ENCODE data around the gene CXCR5.

The CXCR5 gene

DNA sequence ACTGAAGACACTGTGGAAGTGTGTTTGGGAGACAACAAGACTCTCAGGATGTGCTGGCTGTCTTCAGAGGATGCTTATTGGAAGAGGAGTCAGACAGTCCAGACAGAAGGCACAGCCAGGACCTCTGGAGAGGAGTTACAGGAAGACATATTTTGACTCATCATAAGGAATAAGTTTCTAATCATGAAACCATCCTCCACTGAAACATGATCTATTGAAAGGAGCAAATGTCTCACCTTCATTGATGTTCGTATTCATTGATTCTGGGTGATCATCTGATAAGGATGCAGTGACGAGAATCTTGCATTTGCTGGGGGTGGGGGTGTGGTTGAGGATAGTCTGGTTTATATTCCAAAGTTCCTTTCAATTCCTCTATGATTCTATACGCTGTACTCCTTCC is 2.5 kb upstream of the CXCR5 start:
- ChIA-PET CTCF (no interaction called here), POLR2A (no interaction called here)
- H3K4me3 ChIP-seq (ENCODE audit: low read depth, low read length), result no peak overlapping the region
- no peaks in the 10 kb centered on the region for H3K36me3 ChIP-seq (ENCODE audit: control insufficient read depth in 2 of 2, insufficient read depth in 1 of 2, low read length in 2 of 2)
- no peaks in the 10 kb centered on the region for H3K4me1 ChIP-seq (ENCODE audit: control insufficient read depth, insufficient read depth, low read length)
- no peaks in the 10 kb centered on the region for H3K9me3 ChIP-seq (ENCODE audit: control insufficient read depth, insufficient read depth, low read depth, low read length)
- no peak overlapping the region for H3K27ac ChIP-seq (ENCODE audit: extremely low read depth, low read depth, low read length)
- TF ChIP-seq, protein P1, sequence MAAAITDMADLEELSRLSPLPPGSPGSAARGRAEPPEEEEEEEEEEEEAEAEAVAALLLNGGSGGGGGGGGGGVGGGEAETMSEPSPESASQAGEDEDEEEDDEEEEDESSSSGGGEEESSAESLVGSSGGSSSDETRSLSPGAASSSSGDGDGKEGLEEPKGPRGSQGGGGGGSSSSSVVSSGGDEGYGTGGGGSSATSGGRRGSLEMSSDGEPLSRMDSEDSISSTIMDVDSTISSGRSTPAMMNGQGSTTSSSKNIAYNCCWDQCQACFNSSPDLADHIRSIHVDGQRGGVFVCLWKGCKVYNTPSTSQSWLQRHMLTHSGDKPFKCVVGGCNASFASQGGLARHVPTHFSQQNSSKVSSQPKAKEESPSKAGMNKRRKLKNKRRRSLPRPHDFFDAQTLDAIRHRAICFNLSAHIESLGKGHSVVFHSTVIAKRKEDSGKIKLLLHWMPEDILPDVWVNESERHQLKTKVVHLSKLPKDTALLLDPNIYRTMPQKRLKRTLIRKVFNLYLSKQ (tag by site-specific recombination; IDR thresholded peaks at IDR 0.05; ENCODE audit: borderline replicate concordance), result no peak
- TF ChIP-seq ZNF768 (tag by site-specific recombination; IDR thresholded peaks at IDR 0.05) (no peak), ZNF362 (tag by site-specific recombination; IDR thresholded peaks at IDR 0.05) (no peak), HOXD13 (CRISPR knock-in tag; IDR thresholded peaks at IDR 0.05; ENCODE audit: borderline replicate concordance) (no peak), ZNF391 (tag by site-specific recombination; IDR thresholded peaks at IDR 0.05; ENCODE audit: borderline replicate concordance, low read depth) (no peak), ZFP69B (tag by site-specific recombination; IDR thresholded peaks at IDR 0.05) (no peak), SALL2 (tag by site-specific recombination; IDR thresholded peaks at IDR 0.05; ENCODE audit: borderline replicate concordance) (no peak), ZNF239 (tag by site-specific recombination; IDR thresholded peaks at IDR 0.05) (no peak)
- TF ChIP-seq, protein P2, sequence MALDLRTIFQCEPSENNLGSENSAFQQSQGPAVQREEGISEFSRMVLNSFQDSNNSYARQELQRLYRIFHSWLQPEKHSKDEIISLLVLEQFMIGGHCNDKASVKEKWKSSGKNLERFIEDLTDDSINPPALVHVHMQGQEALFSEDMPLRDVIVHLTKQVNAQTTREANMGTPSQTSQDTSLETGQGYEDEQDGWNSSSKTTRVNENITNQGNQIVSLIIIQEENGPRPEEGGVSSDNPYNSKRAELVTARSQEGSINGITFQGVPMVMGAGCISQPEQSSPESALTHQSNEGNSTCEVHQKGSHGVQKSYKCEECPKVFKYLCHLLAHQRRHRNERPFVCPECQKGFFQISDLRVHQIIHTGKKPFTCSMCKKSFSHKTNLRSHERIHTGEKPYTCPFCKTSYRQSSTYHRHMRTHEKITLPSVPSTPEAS (tag by site-specific recombination; IDR thresholded peaks at IDR 0.05), result no peak

DNA sequence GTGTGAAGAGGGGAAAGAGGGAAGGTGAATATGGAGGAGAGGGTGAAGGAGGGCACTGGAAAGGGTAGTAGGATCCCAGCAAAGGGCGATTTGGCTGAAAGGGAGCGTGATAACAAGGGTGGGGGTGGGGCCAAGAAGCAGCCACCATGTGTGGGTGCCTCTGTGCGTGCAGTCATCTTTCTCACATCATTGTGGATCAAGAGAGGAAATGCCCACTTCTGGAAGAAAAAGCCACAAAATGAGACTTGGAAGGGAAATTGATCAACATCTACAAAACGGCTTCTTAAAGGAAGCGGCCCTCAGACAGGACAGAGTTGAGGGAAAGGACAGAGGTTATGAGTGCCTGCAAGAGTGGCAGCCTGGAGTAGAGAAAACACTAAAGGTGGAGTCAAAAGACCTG is 1.2 kb upstream of the CXCR5 start:
- Histone ChIP-seq H3K27ac (ENCODE audit: extremely low read depth, low read depth, low read length) (no peak overlapping the region), H3K4me3 (ENCODE audit: low read depth, low read length) (no peak overlapping the region), H3K4me1 (ENCODE audit: control insufficient read depth, insufficient read depth, low read length) (no peaks in the 10 kb centered on the region), H3K36me3 (ENCODE audit: control insufficient read depth in 2 of 2, insufficient read depth in 1 of 2, low read length in 2 of 2) (no peaks in the 10 kb centered on the region), H3K9me3 (ENCODE audit: control insufficient read depth, insufficient read depth, low read depth, low read length) (no peaks in the 10 kb centered on the region)
- TF ChIP-seq ZNF600 (tag by site-specific recombination; IDR thresholded peaks at IDR 0.05) (no peak), ZNF629 (tag by site-specific recombination; IDR thresholded peaks at IDR 0.05) (no peak), ZNF302 (tag by site-specific recombination; IDR thresholded peaks at IDR 0.05; ENCODE audit: low read depth) (no peak), ZNF2 (tag by site-specific recombination; IDR thresholded peaks at IDR 0.05) (no peak), ZSCAN30 (tag by site-specific recombination; IDR thresholded peaks at IDR 0.05) (no peak), ZNF548 (tag by site-specific recombination; IDR thresholded peaks at IDR 0.05) (no peak), ZNF184 (tag by site-specific recombination; IDR thresholded peaks at IDR 0.05) (no peak), SP3 (tag by site-specific recombination; IDR thresholded peaks at IDR 0.05) (no peak)
- TF ChIP-seq, protein P3, sequence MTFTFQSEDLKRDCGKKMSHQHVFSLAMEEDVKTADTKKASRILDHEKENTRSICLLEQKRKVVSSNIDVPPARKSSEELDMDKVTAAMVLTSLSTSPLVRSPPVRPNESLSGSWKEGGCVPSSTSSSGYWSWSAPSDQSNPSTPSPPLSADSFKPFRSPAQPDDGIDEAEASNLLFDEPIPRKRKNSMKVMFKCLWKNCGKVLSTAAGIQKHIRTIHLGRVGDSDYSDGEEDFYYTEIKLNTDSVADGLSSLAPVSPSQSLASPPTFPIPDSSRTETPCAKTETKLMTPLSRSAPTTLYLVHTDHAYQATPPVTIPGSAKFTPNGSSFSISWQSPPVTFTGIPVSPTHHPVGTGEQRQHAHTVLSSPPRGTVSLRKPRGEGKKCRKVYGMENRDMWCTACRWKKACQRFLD (tag by site-specific recombination; IDR thresholded peaks at IDR 0.05), result no peak
- TF ChIP-seq, protein P1 (tag by site-specific recombination; IDR thresholded peaks at IDR 0.05; ENCODE audit: borderline replicate concordance), result no peak
- TF ChIP-seq, protein P4, sequence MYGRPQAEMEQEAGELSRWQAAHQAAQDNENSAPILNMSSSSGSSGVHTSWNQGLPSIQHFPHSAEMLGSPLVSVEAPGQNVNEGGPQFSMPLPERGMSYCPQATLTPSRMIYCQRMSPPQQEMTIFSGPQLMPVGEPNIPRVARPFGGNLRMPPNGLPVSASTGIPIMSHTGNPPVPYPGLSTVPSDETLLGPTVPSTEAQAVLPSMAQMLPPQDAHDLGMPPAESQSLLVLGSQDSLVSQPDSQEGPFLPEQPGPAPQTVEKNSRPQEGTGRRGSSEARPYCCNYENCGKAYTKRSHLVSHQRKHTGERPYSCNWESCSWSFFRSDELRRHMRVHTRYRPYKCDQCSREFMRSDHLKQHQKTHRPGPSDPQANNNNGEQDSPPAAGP (tag by site-specific recombination; IDR thresholded peaks at IDR 0.05), result no peak
- ChIA-PET POLR2A (no interaction called here), CTCF (interaction anchor here (0.6 to 0.9 kb wide), 4 partner anchors 48 to 317 kb away, joined by 3 to 6 read pairs (median 4); no protein-coding TSS in a partner anchor)
